Caco-2 (cell line): ENCODE measurements around the gene ADCY5. TPM values are rescaled to one million over a fixed set of nuclear protein-coding genes. Genes with fewer than 3 reads are reported as not detected.

Experiments used
- BruUV-seq: library from RNA; stranded (reverse); fragments of 400-500 nt; replicated peaks from 2 replicates; lab custom pipeline; 2021; lab: Mats Ljungman, UMichigan
- CTCF ChIA-PET: fragments of 300-600 bp; sonication (Branson Sonifier 250); formaldehyde crosslinking; loops from one replicate; lab custom pipeline; 2022; ENCODE audit warnings: antibody characterized with exemption; lab: Charles Lee
- POLR2A ChIA-PET: fragments of 300-600 bp; sonication (Branson Sonifier 250); formaldehyde crosslinking; loops from one replicate; lab custom pipeline; 2022; ENCODE audit warnings: antibody characterized with exemption; lab: Charles Lee
- DNase-seq, 2 experiments: peaks; one replicate each; pipeline versions ENCODE4 v3.0.0 to v3.0.0-alpha.2; 2020 to 2022
- H3K27me3 ChIP-seq: replicated peaks from 2 replicates; pipeline ENCODE4 v1.6.0; 2011; ENCODE audit warnings: low read length; ENCODE audit not compliant: control insufficient read depth, insufficient read depth
- H3K36me3 ChIP-seq: 2 replicates; pipeline ENCODE4 v1.5.1; 2011; ENCODE audit warnings: low read length; ENCODE audit not compliant: control insufficient read depth, insufficient read depth
- H3K4me1 ChIP-seq: fragments of 250-450 bp; sonication (Bioruptor Pico); 2 replicates; pipeline ENCODE4 v1.5.1; 2020; ENCODE audit warnings: mild to moderate bottlenecking
- H3K4me3 ChIP-seq: 2 replicates; pipeline ENCODE4 v1.5.1; 2011; ENCODE audit warnings: low read depth, mild to moderate bottlenecking, control low read depth, low read length
- H3K9me3 ChIP-seq: fragments of 250-450 bp; sonication (Bioruptor Pico); 2 replicates; pipeline ENCODE4 v1.5.1; 2020; ENCODE audit warnings: mild to moderate bottlenecking, moderate library complexity
- H3K27ac Mint-ChIP-seq: one replicate; pipeline ENCODE4 v1.8.0; 2022; ENCODE audit warnings: mixed read lengths; ENCODE audit not compliant: unreplicated experiment
- H3K27me3 Mint-ChIP-seq: one replicate; pipeline ENCODE4 v1.8.0; 2022; ENCODE audit warnings: mixed read lengths; ENCODE audit not compliant: insufficient read depth, unreplicated experiment
- H3K36me3 Mint-ChIP-seq: one replicate; pipeline ENCODE4 v1.8.0; 2022; ENCODE audit warnings: mild to moderate bottlenecking, mixed read lengths; ENCODE audit not compliant: insufficient read depth, unreplicated experiment
- H3K4me1 Mint-ChIP-seq: one replicate; pipeline ENCODE4 v1.8.0; 2022; ENCODE audit warnings: low read depth, mixed read lengths; ENCODE audit not compliant: unreplicated experiment
- H3K4me3 Mint-ChIP-seq: one replicate; pipeline ENCODE4 v1.8.0; 2022; ENCODE audit warnings: mild to moderate bottlenecking, moderate library complexity, mixed read lengths; ENCODE audit not compliant: unreplicated experiment
- H3K9me3 Mint-ChIP-seq: one replicate; pipeline ENCODE4 v1.8.0; 2022; ENCODE audit warnings: mixed read lengths; ENCODE audit not compliant: unreplicated experiment
- CTCF ChIP-seq, 2 experiments: fragments of 200-600 bp in 1 of 2; IDR thresholded peaks; 1 replicate in 1 of 2; 2 replicates in 1 of 2; pipeline versions ENCODE4 v1.5.1 to v1.8.0; 2011 to 2022; ENCODE audit warnings: antibody characterized with exemption in 1 of 2, control low read depth in 1 of 2, inconsistent platforms in 1 of 2, low read depth in 1 of 2, low read length in 1 of 2, mild to moderate bottlenecking in 1 of 2, moderate library complexity in 1 of 2; ENCODE audit not compliant: insufficient read depth in 1 of 2, severe bottlenecking in 1 of 2, unreplicated experiment in 1 of 2
- intact Hi-C: fragments of 100-400 bp; cut with micrococcal nuclease; formaldehyde crosslinking; loops from one replicate; pipeline ENCODE4 v1.10.0; 2022; ENCODE audit not compliant: unreplicated experiment
- total RNA-seq: library from RNA; stranded (reverse); gene quantifications from 2 replicates; pipeline ENCODE4 v1.2.3, GENCODE V29; 2022

The ADCY5 gene
- total RNA-seq, 1 experiment from 2014 or later = 0.91 TPM

DNA sequence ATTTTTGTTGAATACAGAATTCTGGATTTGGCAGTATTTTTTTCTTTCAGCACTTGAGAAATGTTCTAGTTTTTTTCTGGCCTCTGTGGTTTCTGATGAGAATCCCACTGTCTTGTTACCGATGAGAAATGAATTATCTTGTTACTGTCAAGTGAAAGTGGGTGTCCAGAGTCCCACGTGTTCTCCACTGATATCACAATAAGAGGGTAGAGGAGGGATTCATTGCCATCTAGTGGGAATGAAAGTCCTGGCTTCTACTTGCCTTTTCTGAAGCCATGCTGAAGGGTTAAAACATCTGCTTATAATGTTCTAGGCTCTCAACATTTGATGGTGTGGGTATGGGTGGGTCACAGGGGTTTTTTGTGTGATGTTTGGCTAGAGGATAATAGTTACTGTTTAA is 181.1 kb downstream of the ADCY5 start:
- H3K27me3 ChIP-seq = no peaks in the 10 kb centered on the region
- Mint-ChIP-seq H3K9me3 (no peaks in the 10 kb centered on the region), H3K4me3 (no peak overlapping the region), H3K27me3 (no peaks in the 10 kb centered on the region), H3K27ac (no peak overlapping the region), H3K36me3 (peaks cover 6% of the 10 kb centered on the region), H3K4me1 (no peaks in the 10 kb centered on the region)
- POLR2A ChIA-PET = no interaction called here
- intact Hi-C loops = no loop called here
- TF ChIP-seq CTCF (IDR thresholded peaks at IDR 0.05; ENCODE audit: insufficient read depth in 1 of 2, low read depth in 1 of 2, low read length in 1 of 2, severe bottlenecking in 1 of 2, unreplicated experiment in 1 of 2) = peak in 1 of 2 experiments; percentile 16
- CTCF ChIA-PET = no interaction called here
- no TSS peak for BruUV-seq
- no peak overlapping the region for H3K4me3 ChIP-seq
- DNase-seq = no peak
- no peaks in the 10 kb centered on the region for H3K4me1 ChIP-seq
- no peaks in the 10 kb centered on the region for H3K36me3 ChIP-seq
- no peaks in the 10 kb centered on the region for H3K9me3 ChIP-seq

GRCh38 chr3:123263941-123264340 is 184.9 kb downstream of the ADCY5 start:
- Mint-ChIP-seq H3K4me1 (no peaks in the 10 kb centered on the region), H3K27me3 (no peaks in the 10 kb centered on the region), H3K4me3 (no peak overlapping the region), H3K9me3 (no peaks in the 10 kb centered on the region), H3K27ac (no peak overlapping the region), H3K36me3 (peaks cover 6% of the 10 kb centered on the region)
- Histone ChIP-seq H3K4me1 (no peaks in the 10 kb centered on the region), H3K27me3 (no peaks in the 10 kb centered on the region), H3K9me3 (no peaks in the 10 kb centered on the region), H3K36me3 (no peaks in the 10 kb centered on the region), H3K4me3 (no peak overlapping the region)
- no peak for TF ChIP-seq CTCF (IDR thresholded peaks at IDR 0.05; ENCODE audit: insufficient read depth in 1 of 2, low read depth in 1 of 2, low read length in 1 of 2, severe bottlenecking in 1 of 2, unreplicated experiment in 1 of 2)
- intact Hi-C loops = no loop called here
- CTCF ChIA-PET = interaction anchor here (0.7 kb wide), 1 partner anchor 231 kb away, joined by 3 read pairs; no protein-coding TSS in a partner anchor
- no TSS peak for BruUV-seq
- POLR2A ChIA-PET = no interaction called here
- no peak for DNase-seq

- BruUV-seq = no TSS peak
- CTCF ChIA-PET = no interaction called here
These were observed 186.0 kb downstream of the ADCY5 start for GRCh38 chr3:123262868-123263267.

More at GRCh38 chr3:123262868-123263267, 186.0 kb downstream of the ADCY5 start:
- Mint-ChIP-seq H3K4me1 (no peaks in the 10 kb centered on the region), H3K9me3 (no peaks in the 10 kb centered on the region), H3K27ac (no peak overlapping the region), H3K36me3 (peaks cover 6% of the 10 kb centered on the region), H3K27me3 (no peaks in the 10 kb centered on the region), H3K4me3 (no peak overlapping the region)
- Histone ChIP-seq H3K36me3 (no peaks in the 10 kb centered on the region), H3K9me3 (no peaks in the 10 kb centered on the region), H3K4me1 (no peaks in the 10 kb centered on the region), H3K27me3 (no peaks in the 10 kb centered on the region), H3K4me3 (no peak overlapping the region)
- intact Hi-C loops = no loop called here
- POLR2A ChIA-PET = no interaction called here
- DNase-seq = no peak
- no peak for TF ChIP-seq CTCF (IDR thresholded peaks at IDR 0.05; ENCODE audit: insufficient read depth in 1 of 2, low read depth in 1 of 2, low read length in 1 of 2, severe bottlenecking in 1 of 2, unreplicated experiment in 1 of 2)
